Nephron progenitor cell (in vitro differentiated cells): Measurements from ENCODE around the gene CORO7.

Source experiments
- DNase-seq: peaks from one replicate; pipeline ENCODE4 v3.0.0; 2021
- H3K27ac Mint-ChIP-seq: 2 replicates; pipeline ENCODE4 v1.8.0; 2021; ENCODE audit warnings: mild to moderate bottlenecking, moderate library complexity, mixed read lengths
- H3K27me3 Mint-ChIP-seq: 2 replicates; pipeline ENCODE4 v1.8.0; 2021; ENCODE audit warnings: mild to moderate bottlenecking, low read depth, mixed read lengths; ENCODE audit not compliant: poor library complexity
- H3K36me3 Mint-ChIP-seq: 2 replicates; pipeline ENCODE4 v1.8.0; 2021; ENCODE audit warnings: low read depth, mixed read lengths
- H3K4me1 Mint-ChIP-seq: 2 replicates; pipeline ENCODE4 v1.8.0; 2021; ENCODE audit warnings: mixed read lengths
- H3K4me3 Mint-ChIP-seq: 2 replicates; pipeline ENCODE4 v1.8.0; 2021; ENCODE audit warnings: mild to moderate bottlenecking, moderate library complexity, mixed read lengths
- H3K9me3 Mint-ChIP-seq: 2 replicates; pipeline ENCODE4 v1.8.0; 2021; ENCODE audit warnings: mild to moderate bottlenecking, moderate library complexity, mixed read lengths
- TF ChIP-seq, protein P1 (sequence below): fragments of 200-600 bp; sonication (generic); IDR thresholded peaks from 2 replicates; pipeline ENCODE4 v1.5.0; 2021; ENCODE audit warnings: antibody characterized with exemption

Gene CORO7

DNA sequence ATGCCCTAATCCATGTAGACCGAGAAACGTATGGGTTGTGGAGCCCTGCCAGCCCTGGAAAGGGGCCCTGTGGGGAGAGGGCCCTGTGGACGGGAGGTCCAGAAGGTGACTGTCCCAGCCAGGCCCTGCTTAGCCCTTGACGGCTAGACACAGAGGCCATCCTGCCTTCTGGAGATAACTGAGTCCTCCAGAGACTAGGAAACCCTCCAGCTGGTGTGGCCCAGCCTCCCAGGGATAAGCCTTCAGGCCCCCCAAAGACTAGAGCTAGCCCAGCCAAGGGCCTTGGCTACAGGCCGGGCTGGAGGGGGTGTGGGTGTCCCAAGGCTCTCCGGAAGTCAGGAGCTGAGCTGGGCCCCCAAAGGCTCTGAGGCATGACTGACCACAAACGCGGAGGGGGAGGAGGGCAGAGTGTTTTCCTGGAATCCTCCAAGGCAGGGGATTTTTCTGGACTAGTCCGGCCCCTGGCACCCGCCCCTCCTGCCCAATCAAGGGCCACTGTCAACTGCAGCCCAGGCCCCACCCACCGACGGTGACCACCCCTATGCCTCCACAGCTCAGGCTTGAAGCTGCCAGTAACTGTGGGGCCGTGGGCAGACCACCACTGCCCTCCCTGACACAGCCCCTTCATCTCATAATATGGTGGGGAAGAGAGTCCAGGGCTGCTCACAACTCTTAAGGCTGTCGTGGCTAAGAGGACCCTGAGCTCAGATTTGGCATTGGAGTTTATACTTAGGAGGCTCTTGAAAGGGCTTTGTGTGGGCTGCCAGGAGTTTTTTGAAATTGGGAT, 45.6 kb downstream of the CORO7 start:
- Mint-ChIP-seq H3K36me3 (no peaks in the 10 kb centered on the region), H3K4me1 (peaks cover 59% of the 10 kb centered on the region), H3K27ac (peak overlapping the region; percentile 51), H3K27me3 (no peaks in the 10 kb centered on the region), H3K9me3 (no peaks in the 10 kb centered on the region), H3K4me3 (peak overlapping the region; percentile 58)
- DNase-seq: no peak
- TF ChIP-seq, protein P1, sequence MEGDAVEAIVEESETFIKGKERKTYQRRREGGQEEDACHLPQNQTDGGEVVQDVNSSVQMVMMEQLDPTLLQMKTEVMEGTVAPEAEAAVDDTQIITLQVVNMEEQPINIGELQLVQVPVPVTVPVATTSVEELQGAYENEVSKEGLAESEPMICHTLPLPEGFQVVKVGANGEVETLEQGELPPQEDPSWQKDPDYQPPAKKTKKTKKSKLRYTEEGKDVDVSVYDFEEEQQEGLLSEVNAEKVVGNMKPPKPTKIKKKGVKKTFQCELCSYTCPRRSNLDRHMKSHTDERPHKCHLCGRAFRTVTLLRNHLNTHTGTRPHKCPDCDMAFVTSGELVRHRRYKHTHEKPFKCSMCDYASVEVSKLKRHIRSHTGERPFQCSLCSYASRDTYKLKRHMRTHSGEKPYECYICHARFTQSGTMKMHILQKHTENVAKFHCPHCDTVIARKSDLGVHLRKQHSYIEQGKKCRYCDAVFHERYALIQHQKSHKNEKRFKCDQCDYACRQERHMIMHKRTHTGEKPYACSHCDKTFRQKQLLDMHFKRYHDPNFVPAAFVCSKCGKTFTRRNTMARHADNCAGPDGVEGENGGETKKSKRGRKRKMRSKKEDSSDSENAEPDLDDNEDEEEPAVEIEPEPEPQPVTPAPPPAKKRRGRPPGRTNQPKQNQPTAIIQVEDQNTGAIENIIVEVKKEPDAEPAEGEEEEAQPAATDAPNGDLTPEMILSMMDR: no peak

DNA sequence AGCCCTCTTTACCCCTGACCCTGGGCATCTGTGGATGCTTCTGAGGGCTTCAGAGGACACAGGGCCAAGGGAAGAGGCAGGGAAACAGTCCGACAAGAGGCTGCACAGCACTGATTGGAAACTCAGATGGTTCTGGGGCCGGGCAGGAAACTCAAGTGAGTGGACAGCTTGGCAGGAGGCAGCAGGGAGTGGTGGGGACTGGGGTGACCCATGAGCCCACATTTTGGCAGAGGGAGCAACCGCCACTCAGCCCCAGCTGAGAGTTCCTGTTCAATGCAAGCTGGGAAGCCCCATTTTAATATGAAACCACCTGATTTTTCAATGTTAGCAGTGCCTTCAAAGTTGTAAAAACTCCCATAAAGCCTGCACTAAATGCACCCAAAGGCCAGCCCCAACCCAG, 46.2 kb downstream of the CORO7 start:
- H3K27me3 Mint-ChIP-seq: no peaks in the 10 kb centered on the region
- no peaks in the 10 kb centered on the region for H3K9me3 Mint-ChIP-seq
- DNase-seq: no peak
- no peak overlapping the region for H3K4me3 Mint-ChIP-seq
- TF ChIP-seq, protein P1: no peak
- H3K4me1 Mint-ChIP-seq: peaks cover 52% of the 10 kb centered on the region
- no peak overlapping the region for H3K27ac Mint-ChIP-seq
- H3K36me3 Mint-ChIP-seq: no peaks in the 10 kb centered on the region

DNA sequence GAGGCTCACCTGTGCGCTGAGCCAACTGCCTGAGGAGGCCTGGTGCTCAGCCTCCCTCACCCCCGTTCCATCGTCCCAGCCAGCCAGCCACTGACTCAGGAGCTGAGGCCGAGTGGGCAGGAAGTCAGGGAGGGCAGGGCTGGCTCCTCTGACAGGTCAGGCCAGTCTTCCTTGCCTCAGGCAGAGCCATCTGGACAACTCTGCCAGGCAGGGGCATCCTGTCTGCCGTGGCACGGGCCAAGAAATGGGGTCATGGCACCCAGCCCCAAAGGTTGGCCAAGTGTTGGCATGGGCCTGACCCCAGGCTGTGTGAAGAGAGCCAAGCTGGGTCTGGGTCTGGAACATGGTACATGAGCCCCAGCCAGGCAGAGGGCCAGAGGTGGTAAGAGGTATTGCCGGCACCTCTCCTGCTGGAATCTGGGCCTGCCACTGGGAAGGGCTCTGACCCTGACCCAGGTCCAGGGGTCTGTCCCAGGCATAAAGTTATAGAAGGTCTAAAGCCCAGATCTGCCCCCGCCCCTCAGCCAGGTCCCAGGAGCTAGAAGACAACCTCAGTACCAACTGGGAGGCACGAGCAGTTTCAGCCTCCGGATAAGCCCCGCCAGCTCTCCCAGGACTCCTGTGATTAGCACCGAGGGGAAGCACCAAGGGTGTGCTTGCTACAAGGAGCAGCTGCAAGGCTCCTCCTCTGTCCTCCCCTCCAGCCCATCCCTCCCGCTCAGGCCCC, 47.2 kb downstream of the CORO7 start:
- Mint-ChIP-seq H3K9me3 (no peaks in the 10 kb centered on the region), H3K27ac (no peak overlapping the region), H3K4me1 (peaks cover 47% of the 10 kb centered on the region), H3K4me3 (no peak overlapping the region), H3K27me3 (no peaks in the 10 kb centered on the region), H3K36me3 (no peaks in the 10 kb centered on the region)
- TF ChIP-seq, protein P1: no peak
- no peak for DNase-seq

DNA sequence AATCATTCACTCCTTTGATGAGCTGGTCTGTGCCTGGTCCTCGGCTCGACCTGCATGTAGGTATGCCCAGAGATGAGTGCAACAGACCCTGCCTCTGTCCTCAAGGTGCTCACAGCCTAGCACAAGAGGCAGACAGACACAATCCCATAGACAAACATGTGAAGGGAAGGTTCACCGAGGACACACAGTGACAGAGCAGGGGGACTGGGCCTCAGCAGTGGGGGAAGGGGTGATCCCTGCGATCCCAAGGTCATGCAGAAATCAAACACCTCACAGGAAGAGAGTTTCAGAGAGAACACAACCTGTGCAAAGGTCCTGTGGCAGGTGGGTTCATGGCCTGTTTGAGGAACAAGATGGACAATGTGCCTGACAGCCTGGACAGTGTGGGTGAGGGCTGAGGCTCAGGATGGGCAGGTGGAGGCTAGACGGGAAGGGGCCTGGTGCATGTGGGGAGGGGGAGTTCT, 49.0 kb downstream of the CORO7 start:
- Mint-ChIP-seq H3K4me1 (peaks cover 36% of the 10 kb centered on the region), H3K36me3 (no peaks in the 10 kb centered on the region), H3K27ac (no peak overlapping the region), H3K4me3 (no peak overlapping the region), H3K27me3 (no peaks in the 10 kb centered on the region), H3K9me3 (no peaks in the 10 kb centered on the region)
- DNase-seq: no peak
- TF ChIP-seq, protein P1: no peak

DNA sequence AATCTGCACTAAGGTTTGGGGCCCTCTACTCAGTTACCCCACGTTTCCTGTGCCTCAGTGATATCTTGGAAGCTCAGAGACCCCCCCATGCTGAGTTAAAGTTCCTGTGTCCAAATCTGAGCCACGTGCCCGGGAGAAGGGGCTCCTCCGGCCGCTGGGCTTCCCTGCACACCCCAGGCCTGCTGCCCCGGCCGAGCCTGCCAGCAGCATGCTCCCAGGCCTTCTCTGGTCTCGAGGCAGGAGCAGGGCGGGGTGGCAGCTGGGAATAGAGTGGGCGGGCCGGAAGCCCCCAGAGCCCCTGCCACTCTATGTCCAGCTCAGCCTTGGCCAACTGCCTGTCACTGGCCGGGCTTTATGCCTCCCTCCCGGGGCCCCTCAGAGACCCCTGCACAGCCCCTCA, 50.4 kb downstream of the CORO7 start:
- Mint-ChIP-seq H3K4me1 (peaks cover 32% of the 10 kb centered on the region), H3K27me3 (no peaks in the 10 kb centered on the region), H3K27ac (no peak overlapping the region), H3K4me3 (no peak overlapping the region), H3K36me3 (no peaks in the 10 kb centered on the region), H3K9me3 (no peaks in the 10 kb centered on the region)
- DNase-seq: no peak
- TF ChIP-seq, protein P1: no peak
